HCT116 (cell line): ENCODE data around the gene ADCK1.

ENCODE experiments used
- CTCF ChIP-seq, 3 experiments: fragments of 200-600 bp in 1 of 3; sonication (generic) in 1 of 3; IDR thresholded peaks in 2 of 3; conservative IDR thresholded peaks in 1 of 3; 2 replicates each; pipeline ENCODE4 v1.5.1; 2012 to 2017; ENCODE audit warnings: low read depth in 2 of 3, low read length in 2 of 3, antibody characterized with exemption in 1 of 3, borderline replicate concordance in 1 of 3, control low read depth in 1 of 3, mild to moderate bottlenecking in 1 of 3, mixed read lengths in 1 of 3, mixed run types in 1 of 3, moderate library complexity in 1 of 3; ENCODE audit not compliant: insufficient read depth in 1 of 3
- FOSL1 ChIP-seq: IDR thresholded peaks from 2 replicates; pipeline ENCODE4 v1.6.1; 2012; ENCODE audit warnings: low read depth
- POLR2A ChIP-seq: IDR thresholded peaks from 2 replicates; pipeline ENCODE4 v1.7.0; 2011; ENCODE audit warnings: borderline replicate concordance; ENCODE audit not compliant: insufficient read depth, insufficient read length; ENCODE audit errors: extremely low read depth
- POLR2AphosphoS5 ChIP-seq: IDR thresholded peaks from 2 replicates; pipeline ENCODE4 v1.6.1; 2011; ENCODE audit warnings: mild to moderate bottlenecking, low read depth, low read length, moderate library complexity
- SIN3A ChIP-seq: IDR thresholded peaks from 2 replicates; pipeline ENCODE4 v1.6.1; 2012; ENCODE audit warnings: low read depth
- SP1 ChIP-seq: IDR thresholded peaks from 2 replicates; pipeline ENCODE4 v1.6.1; 2012; ENCODE audit warnings: low read depth
- TCF7L2 ChIP-seq: IDR thresholded peaks from 2 replicates; pipeline ENCODE4 v1.7.0; 2011; ENCODE audit warnings: borderline replicate concordance, inconsistent platforms; ENCODE audit not compliant: insufficient read depth, insufficient read length; ENCODE audit errors: extremely low read depth
- ZBTB33 ChIP-seq: IDR thresholded peaks from 2 replicates; pipeline ENCODE4 v1.6.1; 2011; ENCODE audit warnings: mild to moderate bottlenecking, low read length, moderate library complexity; ENCODE audit not compliant: insufficient replicate concordance; ENCODE audit errors: extremely low read depth
- ZFX ChIP-seq: fragments of 450-650 bp; IDR thresholded peaks from 2 replicates; pipeline ENCODE4 v1.6.1; 2017
- ZNF274 ChIP-seq: fragments of 200-500 bp; sonication (Bioruptor generic); IDR thresholded peaks from 2 replicates; pipeline ENCODE4 v1.6.1; 2014; ENCODE audit warnings: mild to moderate bottlenecking, low read depth, low read length, inconsistent platforms

DNA sequence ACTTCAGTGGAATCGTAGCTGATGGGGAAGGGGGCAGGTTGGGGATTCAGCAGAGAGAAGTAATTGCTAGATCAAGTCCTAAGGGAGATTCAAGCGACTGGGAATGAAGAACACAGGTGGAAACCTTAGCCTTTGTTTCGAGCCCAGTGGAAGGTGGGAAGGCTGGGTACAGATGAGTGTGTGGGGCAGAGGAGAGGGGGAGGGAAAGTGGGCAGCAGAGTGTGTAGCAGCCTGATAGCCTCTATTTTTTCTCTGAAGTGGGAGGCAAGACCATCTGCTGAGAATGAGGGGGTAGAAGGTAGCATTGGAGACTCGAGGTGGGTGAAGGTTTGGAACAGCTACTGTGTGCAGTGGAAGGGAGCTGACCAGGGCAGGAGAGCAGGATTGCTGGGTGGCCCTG is 91.0 kb downstream of the ADCK1 start:
- TF ChIP-seq POLR2A (no peak), ZNF274 (no peak), CTCF (IDR thresholded peaks at IDR 0.05 in 2 of 3, conservative IDR thresholded peaks at IDR 0.05 in 1 of 3; ENCODE audit: borderline replicate concordance in 1 of 3, insufficient read depth in 1 of 3, low read depth in 2 of 3, low read length in 2 of 3) (no peak), TCF7L2 (no peak), SP1 (no peak), FOSL1 (no peak), POLR2AphosphoS5 (no peak), ZBTB33 (no peak), ZFX (no peak), SIN3A (no peak)
